Sigmoid colon (tissue), 4 donors: ENCODE measurements around the gene LGI1.

ENCODE experiments used
- POLR2A ChIP-seq, 2 donors: fragments of 450-650 bp; IDR thresholded peaks; one replicate each; pipeline ENCODE4 v1.6.1; 2016; ENCODE audit warnings: antibody characterized with exemption in 2 of 2, mild to moderate bottlenecking in 2 of 2, moderate library complexity in 2 of 2
- POLR2AphosphoS5 ChIP-seq, 4 donors: sonication (generic); formaldehyde crosslinking; IDR thresholded peaks; one replicate each; pipeline ENCODE4 v1.6.1; 2017; ENCODE audit warnings: antibody characterized with exemption in 4 of 4
- TF ChIP-seq, protein P1 (sequence below), 4 experiments: fragments of 450-650 bp in 3 of 4; fragments of 200-600 bp in 1 of 4; IDR thresholded peaks; one replicate each; pipeline ENCODE4 v1.5.1; 2016 to 2019; ENCODE audit warnings: antibody characterized with exemption in 4 of 4, mild to moderate bottlenecking in 3 of 4, moderate library complexity in 2 of 4

DNA sequence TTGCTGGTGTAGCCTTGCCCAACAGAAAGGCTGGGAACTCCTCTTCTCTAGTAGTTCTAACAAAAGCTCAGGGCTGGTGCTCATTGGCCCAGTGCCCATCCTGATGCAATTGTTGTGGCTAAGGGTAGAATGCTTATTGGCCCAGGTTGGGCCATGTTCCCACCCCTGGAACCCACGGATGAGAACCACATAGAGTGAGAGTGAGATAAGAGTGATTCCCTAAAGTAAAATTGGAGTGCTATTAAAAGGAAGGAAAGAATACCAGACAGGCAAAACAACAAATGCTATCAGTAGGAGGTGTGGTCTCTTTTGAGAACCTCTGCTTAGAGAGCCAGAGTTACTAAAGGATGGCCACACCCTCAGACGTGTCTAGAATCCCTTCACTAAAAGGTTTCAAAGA, 49.2 kb downstream of the LGI1 start:
- TF ChIP-seq POLR2A (IDR thresholded peaks at IDR 0.05) (no peak), POLR2AphosphoS5 (IDR thresholded peaks at IDR 0.05) (no peak)
- TF ChIP-seq, protein P1, sequence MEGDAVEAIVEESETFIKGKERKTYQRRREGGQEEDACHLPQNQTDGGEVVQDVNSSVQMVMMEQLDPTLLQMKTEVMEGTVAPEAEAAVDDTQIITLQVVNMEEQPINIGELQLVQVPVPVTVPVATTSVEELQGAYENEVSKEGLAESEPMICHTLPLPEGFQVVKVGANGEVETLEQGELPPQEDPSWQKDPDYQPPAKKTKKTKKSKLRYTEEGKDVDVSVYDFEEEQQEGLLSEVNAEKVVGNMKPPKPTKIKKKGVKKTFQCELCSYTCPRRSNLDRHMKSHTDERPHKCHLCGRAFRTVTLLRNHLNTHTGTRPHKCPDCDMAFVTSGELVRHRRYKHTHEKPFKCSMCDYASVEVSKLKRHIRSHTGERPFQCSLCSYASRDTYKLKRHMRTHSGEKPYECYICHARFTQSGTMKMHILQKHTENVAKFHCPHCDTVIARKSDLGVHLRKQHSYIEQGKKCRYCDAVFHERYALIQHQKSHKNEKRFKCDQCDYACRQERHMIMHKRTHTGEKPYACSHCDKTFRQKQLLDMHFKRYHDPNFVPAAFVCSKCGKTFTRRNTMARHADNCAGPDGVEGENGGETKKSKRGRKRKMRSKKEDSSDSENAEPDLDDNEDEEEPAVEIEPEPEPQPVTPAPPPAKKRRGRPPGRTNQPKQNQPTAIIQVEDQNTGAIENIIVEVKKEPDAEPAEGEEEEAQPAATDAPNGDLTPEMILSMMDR (IDR thresholded peaks at IDR 0.05), result no peak
